ENCODE data around the gene LSM7. TPM values are rescaled to one million over a fixed set of nuclear protein-coding genes. Genes with fewer than 3 reads are reported as not detected.

Gene LSM7
- total and polyA plus RNA-seq, 9 of the 15 experiments (the other 6 are each of a cell fraction or from before 2014, with no cell fraction given), result 40.5 to 690 (median 265) TPM

DNA sequence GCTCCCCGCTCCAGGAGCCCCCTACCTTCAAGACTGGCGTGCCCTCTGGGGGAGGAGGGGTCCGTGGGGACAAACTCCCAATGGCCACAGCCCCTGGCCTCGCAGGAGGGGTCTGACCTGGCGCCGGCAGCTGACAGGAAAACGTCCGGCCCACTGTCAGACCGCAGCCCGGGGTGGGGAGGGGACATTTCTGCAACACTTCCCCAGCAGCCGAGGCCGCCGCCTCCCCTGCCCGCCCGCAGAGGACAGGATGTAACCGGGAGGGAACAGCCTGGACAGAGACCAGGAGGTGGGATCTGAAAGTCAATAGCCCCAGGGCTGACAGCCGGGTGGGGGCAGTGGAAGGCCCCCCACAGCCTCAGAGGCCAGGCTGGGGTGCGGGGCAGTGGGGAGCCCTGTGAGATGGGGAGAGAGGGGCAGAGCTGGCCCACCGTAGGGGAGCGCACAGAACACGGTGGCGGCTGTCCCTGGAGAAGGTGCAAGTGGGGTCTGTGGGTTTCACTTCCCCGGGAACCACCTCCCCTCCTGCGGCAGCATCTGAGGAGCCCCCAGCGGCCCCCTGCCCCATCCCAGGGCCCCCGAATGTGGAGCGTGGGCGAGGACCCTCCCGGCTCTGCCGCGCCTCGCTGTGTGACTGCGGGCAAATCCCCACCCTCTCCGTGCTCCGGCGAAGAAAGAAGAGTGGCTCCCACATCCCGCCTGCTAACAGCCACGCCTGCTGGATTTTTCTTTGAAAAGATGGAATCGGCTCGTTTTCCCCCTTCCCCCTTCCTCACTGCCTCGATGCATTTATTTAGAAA is 46.1 kb downstream of the LSM7 start, which contains the start of gene PEAK3 (continued):
- TF ChIP-seq, protein P1, sequence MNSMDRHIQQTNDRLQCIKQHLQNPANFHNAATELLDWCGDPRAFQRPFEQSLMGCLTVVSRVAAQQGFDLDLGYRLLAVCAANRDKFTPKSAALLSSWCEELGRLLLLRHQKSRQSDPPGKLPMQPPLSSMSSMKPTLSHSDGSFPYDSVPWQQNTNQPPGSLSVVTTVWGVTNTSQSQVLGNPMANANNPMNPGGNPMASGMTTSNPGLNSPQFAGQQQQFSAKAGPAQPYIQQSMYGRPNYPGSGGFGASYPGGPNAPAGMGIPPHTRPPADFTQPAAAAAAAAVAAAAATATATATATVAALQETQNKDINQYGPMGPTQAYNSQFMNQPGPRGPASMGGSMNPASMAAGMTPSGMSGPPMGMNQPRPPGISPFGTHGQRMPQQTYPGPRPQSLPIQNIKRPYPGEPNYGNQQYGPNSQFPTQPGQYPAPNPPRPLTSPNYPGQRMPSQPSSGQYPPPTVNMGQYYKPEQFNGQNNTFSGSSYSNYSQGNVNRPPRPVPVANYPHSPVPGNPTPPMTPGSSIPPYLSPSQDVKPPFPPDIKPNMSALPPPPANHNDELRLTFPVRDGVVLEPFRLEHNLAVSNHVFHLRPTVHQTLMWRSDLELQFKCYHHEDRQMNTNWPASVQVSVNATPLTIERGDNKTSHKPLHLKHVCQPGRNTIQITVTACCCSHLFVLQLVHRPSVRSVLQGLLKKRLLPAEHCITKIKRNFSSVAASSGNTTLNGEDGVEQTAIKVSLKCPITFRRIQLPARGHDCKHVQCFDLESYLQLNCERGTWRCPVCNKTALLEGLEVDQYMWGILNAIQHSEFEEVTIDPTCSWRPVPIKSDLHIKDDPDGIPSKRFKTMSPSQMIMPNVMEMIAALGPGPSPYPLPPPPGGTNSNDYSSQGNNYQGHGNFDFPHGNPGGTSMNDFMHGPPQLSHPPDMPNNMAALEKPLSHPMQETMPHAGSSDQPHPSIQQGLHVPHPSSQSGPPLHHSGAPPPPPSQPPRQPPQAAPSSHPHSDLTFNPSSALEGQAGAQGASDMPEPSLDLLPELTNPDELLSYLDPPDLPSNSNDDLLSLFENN (IDR thresholded peaks at IDR 0.05; ENCODE audit: low read depth in 2 of 2, low read length in 2 of 2), result no peak
- TF ChIP-seq ZNF431 (CRISPR knock-in tag; IDR thresholded peaks at IDR 0.05) (no peak), TEAD1 (CRISPR knock-in tag; IDR thresholded peaks at IDR 0.05) (0 out of 4 replicates have a peak, but pooled peaks of 1 of the 2 experiments have one; percentile 31), GABPA (tag; conservative IDR thresholded peaks at IDR 0.05; ENCODE audit: low read depth) (peak; percentile 54), TAF9B (IDR thresholded peaks at IDR 0.05; ENCODE audit: partially characterized antibody) (no peak), ZNF717 (CRISPR knock-in tag; IDR thresholded peaks at IDR 0.05) (no peak), NFIX (CRISPR knock-in tag; IDR thresholded peaks at IDR 0.05; ENCODE audit: low read depth) (no peak), LEF1 (IDR thresholded peaks at IDR 0.05) (no peak), BRD4 (IDR thresholded peaks at IDR 0.05) (no peak), GTF2A2 (tag; IDR thresholded peaks at IDR 0.05) (no peak), HNRNPK (IDR thresholded peaks at IDR 0.05; ENCODE audit: low read depth, low read length, poor library complexity, severe bottlenecking) (no peak)
- TF ChIP-seq, protein P2, sequence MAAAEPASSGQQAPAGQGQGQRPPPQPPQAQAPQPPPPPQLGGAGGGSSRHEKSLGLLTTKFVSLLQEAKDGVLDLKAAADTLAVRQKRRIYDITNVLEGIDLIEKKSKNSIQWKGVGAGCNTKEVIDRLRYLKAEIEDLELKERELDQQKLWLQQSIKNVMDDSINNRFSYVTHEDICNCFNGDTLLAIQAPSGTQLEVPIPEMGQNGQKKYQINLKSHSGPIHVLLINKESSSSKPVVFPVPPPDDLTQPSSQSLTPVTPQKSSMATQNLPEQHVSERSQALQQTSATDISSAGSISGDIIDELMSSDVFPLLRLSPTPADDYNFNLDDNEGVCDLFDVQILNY (CRISPR knock-in tag; IDR thresholded peaks at IDR 0.05), result no peak
- TF ChIP-seq, protein P3, sequence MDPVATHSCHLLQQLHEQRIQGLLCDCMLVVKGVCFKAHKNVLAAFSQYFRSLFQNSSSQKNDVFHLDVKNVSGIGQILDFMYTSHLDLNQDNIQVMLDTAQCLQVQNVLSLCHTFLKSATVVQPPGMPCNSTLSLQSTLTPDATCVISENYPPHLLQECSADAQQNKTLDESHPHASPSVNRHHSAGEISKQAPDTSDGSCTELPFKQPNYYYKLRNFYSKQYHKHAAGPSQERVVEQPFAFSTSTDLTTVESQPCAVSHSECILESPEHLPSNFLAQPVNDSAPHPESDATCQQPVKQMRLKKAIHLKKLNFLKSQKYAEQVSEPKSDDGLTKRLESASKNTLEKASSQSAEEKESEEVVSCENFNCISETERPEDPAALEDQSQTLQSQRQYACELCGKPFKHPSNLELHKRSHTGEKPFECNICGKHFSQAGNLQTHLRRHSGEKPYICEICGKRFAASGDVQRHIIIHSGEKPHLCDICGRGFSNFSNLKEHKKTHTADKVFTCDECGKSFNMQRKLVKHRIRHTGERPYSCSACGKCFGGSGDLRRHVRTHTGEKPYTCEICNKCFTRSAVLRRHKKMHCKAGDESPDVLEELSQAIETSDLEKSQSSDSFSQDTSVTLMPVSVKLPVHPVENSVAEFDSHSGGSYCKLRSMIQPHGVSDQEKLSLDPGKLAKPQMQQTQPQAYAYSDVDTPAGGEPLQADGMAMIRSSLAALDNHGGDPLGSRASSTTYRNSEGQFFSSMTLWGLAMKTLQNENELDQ (CRISPR knock-in tag; IDR thresholded peaks at IDR 0.05; ENCODE audit: borderline replicate concordance), result no peak
- TF ChIP-seq, protein P4, sequence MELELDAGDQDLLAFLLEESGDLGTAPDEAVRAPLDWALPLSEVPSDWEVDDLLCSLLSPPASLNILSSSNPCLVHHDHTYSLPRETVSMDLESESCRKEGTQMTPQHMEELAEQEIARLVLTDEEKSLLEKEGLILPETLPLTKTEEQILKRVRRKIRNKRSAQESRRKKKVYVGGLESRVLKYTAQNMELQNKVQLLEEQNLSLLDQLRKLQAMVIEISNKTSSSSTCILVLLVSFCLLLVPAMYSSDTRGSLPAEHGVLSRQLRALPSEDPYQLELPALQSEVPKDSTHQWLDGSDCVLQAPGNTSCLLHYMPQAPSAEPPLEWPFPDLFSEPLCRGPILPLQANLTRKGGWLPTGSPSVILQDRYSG (tag; conservative IDR thresholded peaks at IDR 0.05; ENCODE audit: low read depth), result no peak
- TF ChIP-seq, protein P5, sequence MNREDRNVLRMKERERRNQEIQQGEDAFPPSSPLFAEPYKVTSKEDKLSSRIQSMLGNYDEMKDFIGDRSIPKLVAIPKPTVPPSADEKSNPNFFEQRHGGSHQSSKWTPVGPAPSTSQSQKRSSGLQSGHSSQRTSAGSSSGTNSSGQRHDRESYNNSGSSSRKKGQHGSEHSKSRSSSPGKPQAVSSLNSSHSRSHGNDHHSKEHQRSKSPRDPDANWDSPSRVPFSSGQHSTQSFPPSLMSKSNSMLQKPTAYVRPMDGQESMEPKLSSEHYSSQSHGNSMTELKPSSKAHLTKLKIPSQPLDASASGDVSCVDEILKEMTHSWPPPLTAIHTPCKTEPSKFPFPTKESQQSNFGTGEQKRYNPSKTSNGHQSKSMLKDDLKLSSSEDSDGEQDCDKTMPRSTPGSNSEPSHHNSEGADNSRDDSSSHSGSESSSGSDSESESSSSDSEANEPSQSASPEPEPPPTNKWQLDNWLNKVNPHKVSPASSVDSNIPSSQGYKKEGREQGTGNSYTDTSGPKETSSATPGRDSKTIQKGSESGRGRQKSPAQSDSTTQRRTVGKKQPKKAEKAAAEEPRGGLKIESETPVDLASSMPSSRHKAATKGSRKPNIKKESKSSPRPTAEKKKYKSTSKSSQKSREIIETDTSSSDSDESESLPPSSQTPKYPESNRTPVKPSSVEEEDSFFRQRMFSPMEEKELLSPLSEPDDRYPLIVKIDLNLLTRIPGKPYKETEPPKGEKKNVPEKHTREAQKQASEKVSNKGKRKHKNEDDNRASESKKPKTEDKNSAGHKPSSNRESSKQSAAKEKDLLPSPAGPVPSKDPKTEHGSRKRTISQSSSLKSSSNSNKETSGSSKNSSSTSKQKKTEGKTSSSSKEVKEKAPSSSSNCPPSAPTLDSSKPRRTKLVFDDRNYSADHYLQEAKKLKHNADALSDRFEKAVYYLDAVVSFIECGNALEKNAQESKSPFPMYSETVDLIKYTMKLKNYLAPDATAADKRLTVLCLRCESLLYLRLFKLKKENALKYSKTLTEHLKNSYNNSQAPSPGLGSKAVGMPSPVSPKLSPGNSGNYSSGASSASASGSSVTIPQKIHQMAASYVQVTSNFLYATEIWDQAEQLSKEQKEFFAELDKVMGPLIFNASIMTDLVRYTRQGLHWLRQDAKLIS (CRISPR knock-in tag; IDR thresholded peaks at IDR 0.05), result no peak

Measured in K562 (cell line).